Osteoblast (primary cell): ENCODE measurements around the gene MSL2. TPM values are rescaled to one million over a fixed set of nuclear protein-coding genes. Genes with fewer than 3 reads are reported as not detected.

Experiments used
- DNase-seq: peaks from one replicate; pipeline ENCODE4 v3.0.0; 2011; ENCODE audit warnings: low spot score, mixed read lengths; ENCODE audit not compliant: insufficient read length; ENCODE audit errors: missing footprints
- H2AFZ ChIP-seq: 2 replicates; pipeline ENCODE4 v1.6.0; 2011; ENCODE audit warnings: mild to moderate bottlenecking, low read length
- H3K27ac ChIP-seq: 2 replicates; pipeline ENCODE4 v1.5.1; 2011; ENCODE audit warnings: mild to moderate bottlenecking, low read depth, low read length, moderate library complexity
- H3K27me3 ChIP-seq: 2 replicates; pipeline ENCODE4 v1.6.0; 2012; ENCODE audit warnings: mild to moderate bottlenecking, control low read depth, inconsistent platforms, low read length, moderate library complexity; ENCODE audit not compliant: insufficient read depth
- H3K36me3 ChIP-seq: 2 replicates; pipeline ENCODE4 v1.5.1; 2011; ENCODE audit warnings: mild to moderate bottlenecking, low read length, control low read depth, moderate library complexity; ENCODE audit not compliant: insufficient read depth
- H3K4me1 ChIP-seq: 2 replicates; pipeline ENCODE4 v1.5.1; 2011; ENCODE audit warnings: mild to moderate bottlenecking, low read length, control low read depth, moderate library complexity; ENCODE audit not compliant: insufficient read depth
- H3K4me2 ChIP-seq: 2 replicates; pipeline ENCODE4 v1.6.0; 2011; ENCODE audit warnings: mild to moderate bottlenecking, low read length; ENCODE audit not compliant: insufficient read depth
- H3K4me3 ChIP-seq: fragments of 200-600 bp; sonication (generic); 3 replicates; pipeline ENCODE4 v1.5.1; 2012; ENCODE audit warnings: mild to moderate bottlenecking, low read length, inconsistent platforms; ENCODE audit not compliant: insufficient read depth
- H3K79me2 ChIP-seq: 2 replicates; pipeline ENCODE4 v1.6.0; 2012; ENCODE audit warnings: mild to moderate bottlenecking, low read length, control low read depth, inconsistent platforms; ENCODE audit not compliant: insufficient read depth
- H3K9me3 ChIP-seq: 2 replicates; pipeline ENCODE4 v1.5.1; 2011; ENCODE audit warnings: low read depth, low read length, control low read depth
- H4K20me1 ChIP-seq: 2 replicates; pipeline ENCODE4 v1.6.0; 2012; ENCODE audit warnings: mild to moderate bottlenecking, low read length, control low read depth; ENCODE audit not compliant: insufficient read depth
- total RNA-seq: library from RNA; depleted of rRNA; stranded (reverse); fragments of >200 nt; gene quantifications from 2 replicates; pipeline ENCODE4 v1.2.3, GENCODE V29; 2012
- TF ChIP-seq, protein P1 (sequence below): IDR thresholded peaks from 2 replicates; pipeline ENCODE4 v1.5.1; 2011; ENCODE audit warnings: mild to moderate bottlenecking, low read depth, low read length, moderate library complexity; ENCODE audit errors: extremely low read depth

Gene MSL2
- total RNA-seq, 1 donor = 18.5 TPM

GRCh38 chr3:136186344-136186743, 9.8 kb downstream of the MSL2 start:
- DNase-seq = no peak
- H4K20me1 ChIP-seq = peaks cover 88% of the 10 kb centered on the region
- no peaks in the 10 kb centered on the region for H3K27me3 ChIP-seq
- no peaks in the 10 kb centered on the region for H3K36me3 ChIP-seq
- peak overlapping the region; percentile 10 for H3K27ac ChIP-seq
- H3K4me2 ChIP-seq = no peak overlapping the region
- peaks cover 18% of the 10 kb centered on the region for H3K4me1 ChIP-seq
- H2AFZ ChIP-seq = no peak overlapping the region
- no peaks in the 10 kb centered on the region for H3K9me3 ChIP-seq
- peaks cover 99% of the 10 kb centered on the region for H3K79me2 ChIP-seq
- H3K4me3 ChIP-seq = no peak overlapping the region
- TF ChIP-seq, protein P1, sequence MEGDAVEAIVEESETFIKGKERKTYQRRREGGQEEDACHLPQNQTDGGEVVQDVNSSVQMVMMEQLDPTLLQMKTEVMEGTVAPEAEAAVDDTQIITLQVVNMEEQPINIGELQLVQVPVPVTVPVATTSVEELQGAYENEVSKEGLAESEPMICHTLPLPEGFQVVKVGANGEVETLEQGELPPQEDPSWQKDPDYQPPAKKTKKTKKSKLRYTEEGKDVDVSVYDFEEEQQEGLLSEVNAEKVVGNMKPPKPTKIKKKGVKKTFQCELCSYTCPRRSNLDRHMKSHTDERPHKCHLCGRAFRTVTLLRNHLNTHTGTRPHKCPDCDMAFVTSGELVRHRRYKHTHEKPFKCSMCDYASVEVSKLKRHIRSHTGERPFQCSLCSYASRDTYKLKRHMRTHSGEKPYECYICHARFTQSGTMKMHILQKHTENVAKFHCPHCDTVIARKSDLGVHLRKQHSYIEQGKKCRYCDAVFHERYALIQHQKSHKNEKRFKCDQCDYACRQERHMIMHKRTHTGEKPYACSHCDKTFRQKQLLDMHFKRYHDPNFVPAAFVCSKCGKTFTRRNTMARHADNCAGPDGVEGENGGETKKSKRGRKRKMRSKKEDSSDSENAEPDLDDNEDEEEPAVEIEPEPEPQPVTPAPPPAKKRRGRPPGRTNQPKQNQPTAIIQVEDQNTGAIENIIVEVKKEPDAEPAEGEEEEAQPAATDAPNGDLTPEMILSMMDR = no peak

GRCh38 chr3:136184703-136185102, 11.4 kb downstream of the MSL2 start:
- DNase-seq = no peak

DNA sequence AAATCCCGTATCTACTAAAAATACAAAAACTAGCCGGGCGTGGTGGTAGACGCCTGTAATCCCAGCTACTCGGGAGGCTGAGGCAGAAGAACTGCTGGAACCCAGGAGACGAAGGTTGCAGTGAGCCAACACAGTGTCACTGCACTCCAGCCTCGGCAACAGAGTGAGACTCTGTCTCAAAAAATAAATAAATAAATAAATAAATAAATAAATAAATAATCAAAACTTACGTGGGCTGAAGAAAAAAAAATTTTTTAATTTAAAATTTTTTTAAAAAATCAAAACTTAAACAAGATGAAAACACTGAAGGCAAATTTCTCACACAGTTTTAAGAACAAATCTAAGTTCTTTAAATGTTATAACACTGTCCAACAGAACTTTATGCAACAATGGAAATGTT, 14.4 kb downstream of the MSL2 start:
- H3K36me3 ChIP-seq = no peaks in the 10 kb centered on the region
- H3K27me3 ChIP-seq = no peaks in the 10 kb centered on the region
- no peak for DNase-seq
- H3K4me3 ChIP-seq = no peak overlapping the region
- H4K20me1 ChIP-seq = peaks cover 84% of the 10 kb centered on the region
- H3K79me2 ChIP-seq = peaks cover 99% of the 10 kb centered on the region
- H3K27ac ChIP-seq = no peak overlapping the region
- no peak overlapping the region for H2AFZ ChIP-seq
- H3K9me3 ChIP-seq = no peaks in the 10 kb centered on the region
- H3K4me2 ChIP-seq = no peak overlapping the region
- peaks cover 4% of the 10 kb centered on the region for H3K4me1 ChIP-seq
- TF ChIP-seq, protein P1 = no peak

More at GRCh38 chr3:136184703-136185102, 11.4 kb downstream of the MSL2 start:
- Histone ChIP-seq H3K27me3 (no peaks in the 10 kb centered on the region), H4K20me1 (peaks cover 84% of the 10 kb centered on the region), H3K4me2 (no peak overlapping the region), H3K9me3 (no peaks in the 10 kb centered on the region), H3K4me1 (peaks cover 18% of the 10 kb centered on the region), H3K27ac (no peak overlapping the region), H3K79me2 (peaks cover 99% of the 10 kb centered on the region), H2AFZ (no peak overlapping the region), H3K36me3 (no peaks in the 10 kb centered on the region), H3K4me3 (no peak overlapping the region)
- TF ChIP-seq, protein P1 = no peak

DNA sequence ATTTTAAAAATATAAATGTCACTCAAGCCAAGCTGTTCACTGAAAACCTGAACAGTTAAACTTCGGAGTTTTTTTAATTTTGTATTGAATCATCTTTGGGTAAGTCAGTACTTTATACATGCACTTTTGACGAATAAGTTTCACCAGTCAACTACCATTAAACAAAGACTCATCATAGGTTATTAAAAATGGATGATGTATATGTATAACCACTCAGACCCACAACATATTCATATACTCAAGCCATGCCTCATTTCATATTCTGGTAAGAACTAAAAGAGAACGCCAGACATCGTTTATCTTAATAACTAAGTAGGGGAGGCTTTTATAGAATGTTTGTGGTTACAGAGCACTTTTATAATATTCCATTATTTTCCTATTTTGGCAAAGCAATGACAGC, 18.3 kb downstream of the MSL2 start:
- Histone ChIP-seq H3K4me2 (no peak overlapping the region), H2AFZ (no peak overlapping the region), H3K36me3 (no peaks in the 10 kb centered on the region), H3K27ac (no peak overlapping the region), H3K4me1 (peaks cover 4% of the 10 kb centered on the region), H3K4me3 (no peak overlapping the region), H4K20me1 (peaks cover 84% of the 10 kb centered on the region), H3K9me3 (no peaks in the 10 kb centered on the region), H3K79me2 (peaks cover 99% of the 10 kb centered on the region), H3K27me3 (no peaks in the 10 kb centered on the region)
- DNase-seq = no peak
- TF ChIP-seq, protein P1 = no peak
